MM.1S (cell line): ENCODE data around the gene ZIC4.

Source experiments
- CTCF ChIP-seq: fragments of 300-600 bp; sonication (generic); IDR thresholded peaks from 2 replicates; pipeline ENCODE4 v1.5.1; 2016; ENCODE audit warnings: antibody characterized with exemption, low read length, mixed read lengths
- EZH2phosphoT487 ChIP-seq: fragments of 300-600 bp; sonication (generic); IDR thresholded peaks from 2 replicates; pipeline ENCODE4 v1.6.1; 2018; ENCODE audit warnings: antibody characterized with exemption, low read length

GRCh38 chr3:147407498-147408187 lies 1.3 kb upstream of the ZIC4 start:
- TF ChIP-seq CTCF (no peak), EZH2phosphoT487 (no peak)
